Neuronal stem cell (in vitro differentiated cells): ENCODE measurements around the gene TOMM22.

Experiments
- DNase-seq: peaks from one replicate; pipeline ENCODE4 v3.0.0-alpha.2; 2013; ENCODE audit warnings: low spot score
- H2AFZ ChIP-seq: one replicate; pipeline ENCODE4 v1.6.1; 2013; ENCODE audit warnings: mild to moderate bottlenecking, low read length, inconsistent platforms
- H2AK5ac ChIP-seq: 2 replicates; pipeline ENCODE4 v1.6.1; 2013; ENCODE audit warnings: low read depth, mild to moderate bottlenecking, inconsistent platforms, low read length, moderate library complexity, mixed read lengths
- H2BK120ac ChIP-seq: 2 replicates; pipeline ENCODE4 v1.6.1; 2013; ENCODE audit warnings: low read depth, mild to moderate bottlenecking, inconsistent platforms, low read length, moderate library complexity, mixed read lengths
- H2BK12ac ChIP-seq: one replicate; pipeline ENCODE4 v1.6.1; 2013; ENCODE audit warnings: low read length, inconsistent platforms
- H2BK15ac ChIP-seq: 2 replicates; pipeline ENCODE4 v1.6.1; 2013; ENCODE audit warnings: mild to moderate bottlenecking, low read length, inconsistent platforms, mixed read lengths
- H2BK5ac ChIP-seq: one replicate; pipeline ENCODE4 v1.6.1; 2013; ENCODE audit warnings: inconsistent platforms, mild to moderate bottlenecking, low read length, moderate library complexity
- H3K14ac ChIP-seq: one replicate; pipeline ENCODE4 v1.6.1; 2013; ENCODE audit warnings: low read length, inconsistent platforms
- H3K18ac ChIP-seq: 2 replicates; pipeline ENCODE4 v1.6.1; 2013; ENCODE audit warnings: low read length, inconsistent platforms
- H3K23ac ChIP-seq: 2 replicates; pipeline ENCODE4 v1.6.1; 2013; ENCODE audit warnings: low read depth, mild to moderate bottlenecking, mixed read lengths, low read length, inconsistent platforms; ENCODE audit not compliant: poor library complexity
- H3K27ac ChIP-seq: replicated peaks from 3 replicates; pipeline ENCODE4 v1.5.1; 2013; ENCODE audit warnings: low read length, inconsistent platforms
- H3K27me3 ChIP-seq, 3 experiments: 2 replicates each; pipeline ENCODE4 v1.6.1; 2013; ENCODE audit warnings: low read length in 3 of 3, mild to moderate bottlenecking in 2 of 3, inconsistent platforms in 1 of 3, low read depth in 1 of 3, mixed read lengths in 1 of 3, moderate library complexity in 1 of 3; ENCODE audit not compliant: control insufficient read depth in 3 of 3, insufficient read depth in 3 of 3
- H3K36me3 ChIP-seq, 2 donors: replicated peaks in 1 of 2; 2 replicates each; pipeline ENCODE4 v1.6.1; 2013; ENCODE audit warnings: low read length in 2 of 2; ENCODE audit not compliant: control insufficient read depth in 2 of 2, insufficient read depth in 2 of 2
- H3K4ac ChIP-seq: 2 replicates; pipeline ENCODE4 v1.6.1; 2013; ENCODE audit warnings: inconsistent platforms, mild to moderate bottlenecking, low read length, moderate library complexity
- H3K4me1 ChIP-seq, 2 donors: 1 replicate in 1 of 2; 2 replicates in 1 of 2; pipeline ENCODE4 v1.6.1; 2013; ENCODE audit warnings: low read length in 2 of 2, low read depth in 1 of 2; ENCODE audit not compliant: control insufficient read depth in 2 of 2, insufficient read depth in 1 of 2
- H3K4me2 ChIP-seq: one replicate; pipeline ENCODE4 v1.6.1; 2013; ENCODE audit warnings: mild to moderate bottlenecking, low read length, inconsistent platforms; ENCODE audit not compliant: insufficient read depth, poor library complexity, severe bottlenecking
- H3K4me3 ChIP-seq, 2 donors: 2 replicates each; pipeline ENCODE4 v1.5.1; 2013; ENCODE audit warnings: low read length in 2 of 2, mild to moderate bottlenecking in 2 of 2, inconsistent platforms in 1 of 2, moderate library complexity in 1 of 2
- H3K79me1 ChIP-seq: one replicate; pipeline ENCODE4 v1.6.1; 2013; ENCODE audit warnings: low read depth, mild to moderate bottlenecking, inconsistent platforms, low read length, moderate library complexity
- H3K9ac ChIP-seq: one replicate; pipeline ENCODE4 v1.6.1; 2013; ENCODE audit warnings: mild to moderate bottlenecking, low read depth, low read length, inconsistent platforms; ENCODE audit not compliant: poor library complexity
- H3K9me3 ChIP-seq, 2 donors: replicated peaks in 1 of 2; 2 replicates each; pipeline versions ENCODE3 to v1.6.1; 2013; ENCODE audit warnings: low read length in 2 of 2, mild to moderate bottlenecking in 2 of 2, inconsistent platforms in 1 of 2, low read depth in 1 of 2, mixed read lengths in 1 of 2, moderate library complexity in 1 of 2; ENCODE audit not compliant: control insufficient read depth in 2 of 2, insufficient read depth in 1 of 2
- H4K8ac ChIP-seq: one replicate; pipeline ENCODE4 v1.6.1; 2013; ENCODE audit warnings: low read depth, mild to moderate bottlenecking, inconsistent platforms, low read length, moderate library complexity
- H4K91ac ChIP-seq: one replicate; pipeline ENCODE4 v1.6.1; 2013; ENCODE audit warnings: low read length, low read depth, mild to moderate bottlenecking, inconsistent platforms; ENCODE audit not compliant: poor library complexity
- WGBS, 2 donors: extraction: QIAGEN DNeasy Blood & Tissue Kit; methylation state at CpG; one replicate each; pipeline ENCODE4 v1.1.7; 2013; ENCODE audit warnings: missing lambda C conversion rate in 2 of 2, mixed read lengths in 1 of 2; ENCODE audit not compliant: insufficient read length in 2 of 2, insufficient replicate concordance in 1 of 2; ENCODE audit errors: extremely low coverage in 2 of 2; 5-methylcytosine and 5-hydroxymethylcytosine counted together

The TOMM22 gene

DNA sequence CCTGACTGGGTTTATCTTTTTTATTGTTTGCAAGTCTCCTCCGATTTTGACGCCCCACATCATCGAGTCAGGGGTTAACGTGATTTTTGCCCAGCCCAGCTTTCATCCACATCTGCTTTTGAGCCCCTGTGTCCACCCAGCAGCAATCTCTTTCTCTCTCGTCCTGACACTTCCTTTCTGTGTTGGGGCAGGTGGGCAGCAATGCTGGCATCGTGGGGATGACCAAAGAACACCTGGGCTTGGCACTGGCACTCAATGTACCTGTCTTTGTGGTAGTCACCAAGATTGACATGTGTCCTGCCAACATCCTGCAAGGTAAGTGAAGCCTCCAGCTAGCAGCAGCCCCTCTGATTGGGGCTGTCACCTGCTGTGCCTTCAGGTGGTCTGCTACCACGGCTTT lies 39.8 kb downstream of the TOMM22 start:
- Histone ChIP-seq H2BK15ac (no peak overlapping the region), H3K18ac (no peak overlapping the region), H2AK5ac (no peak overlapping the region), H4K91ac (no peak overlapping the region), H3K4ac (no peak overlapping the region), H3K79me1 (peaks cover 6% of the 10 kb centered on the region), H3K27ac (no peak overlapping the region), H2BK5ac (no peak overlapping the region), H2AFZ (no peak overlapping the region), H3K23ac (no peak overlapping the region), H3K4me3 (no peak overlapping the region), H3K9ac (no peak overlapping the region), H4K8ac (no peak overlapping the region), H2BK12ac (no peak overlapping the region), H3K4me1 (peaks cover 0 to 3% of the 10 kb centered on the region in 2 donors), H3K36me3 (peaks cover 50 to 93% of the 10 kb centered on the region in 2 donors), H3K27me3 (no peaks in the 10 kb centered on the region), H3K9me3 (peaks cover 0 to 2% of the 10 kb centered on the region in 2 donors), H3K4me2 (no peak overlapping the region), H3K14ac (no peak overlapping the region), H2BK120ac (no peak overlapping the region)
- DNase-seq: no peak
- WGBS, 2 donors: no CpG with 5 or more reads among the region's 7 CpGs

DNA sequence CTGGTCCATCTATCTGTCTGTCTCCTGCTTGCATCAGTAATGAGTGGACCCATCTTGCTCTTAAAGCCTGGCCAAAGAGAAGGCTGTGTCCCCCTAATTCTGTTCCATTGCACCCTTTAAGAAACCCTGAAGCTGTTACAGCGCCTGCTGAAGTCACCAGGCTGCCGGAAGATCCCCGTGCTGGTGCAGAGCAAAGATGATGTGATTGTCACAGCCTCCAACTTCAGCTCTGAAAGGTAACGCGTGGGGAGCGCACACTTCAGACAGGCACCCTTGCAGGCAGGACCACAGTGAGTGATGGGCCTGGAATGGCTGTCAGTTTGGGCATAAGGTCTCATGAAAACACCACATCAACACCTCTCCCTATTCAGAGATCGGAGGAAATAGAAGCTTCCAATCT lies 42.4 kb downstream of the TOMM22 start:
- no peak overlapping the region for H3K18ac ChIP-seq
- no peak overlapping the region for H4K91ac ChIP-seq
- H3K27ac ChIP-seq: no peak overlapping the region
- no peaks in the 10 kb centered on the region for H3K4me1 ChIP-seq
- H3K14ac ChIP-seq: no peak overlapping the region
- H3K9me3 ChIP-seq: no peaks in the 10 kb centered on the region
- H3K36me3 ChIP-seq: peaks cover 66 to 93% of the 10 kb centered on the region in 2 donors
- WGBS, 2 donors: no CpG with 5 or more reads among the region's 7 CpGs
- peaks cover 6% of the 10 kb centered on the region for H3K79me1 ChIP-seq
- H3K4me3 ChIP-seq: no peak overlapping the region
- no peak overlapping the region for H2BK120ac ChIP-seq
- no peak overlapping the region for H3K9ac ChIP-seq
- H2BK12ac ChIP-seq: no peak overlapping the region
- H3K23ac ChIP-seq: no peak overlapping the region
- H4K8ac ChIP-seq: no peak overlapping the region
- no peak overlapping the region for H3K4ac ChIP-seq
- no peak for DNase-seq
- H2BK5ac ChIP-seq: no peak overlapping the region
- H2AFZ ChIP-seq: no peak overlapping the region
- no peak overlapping the region for H2AK5ac ChIP-seq
- no peaks in the 10 kb centered on the region for H3K27me3 ChIP-seq
- H2BK15ac ChIP-seq: no peak overlapping the region
- H3K4me2 ChIP-seq: no peak overlapping the region

DNA sequence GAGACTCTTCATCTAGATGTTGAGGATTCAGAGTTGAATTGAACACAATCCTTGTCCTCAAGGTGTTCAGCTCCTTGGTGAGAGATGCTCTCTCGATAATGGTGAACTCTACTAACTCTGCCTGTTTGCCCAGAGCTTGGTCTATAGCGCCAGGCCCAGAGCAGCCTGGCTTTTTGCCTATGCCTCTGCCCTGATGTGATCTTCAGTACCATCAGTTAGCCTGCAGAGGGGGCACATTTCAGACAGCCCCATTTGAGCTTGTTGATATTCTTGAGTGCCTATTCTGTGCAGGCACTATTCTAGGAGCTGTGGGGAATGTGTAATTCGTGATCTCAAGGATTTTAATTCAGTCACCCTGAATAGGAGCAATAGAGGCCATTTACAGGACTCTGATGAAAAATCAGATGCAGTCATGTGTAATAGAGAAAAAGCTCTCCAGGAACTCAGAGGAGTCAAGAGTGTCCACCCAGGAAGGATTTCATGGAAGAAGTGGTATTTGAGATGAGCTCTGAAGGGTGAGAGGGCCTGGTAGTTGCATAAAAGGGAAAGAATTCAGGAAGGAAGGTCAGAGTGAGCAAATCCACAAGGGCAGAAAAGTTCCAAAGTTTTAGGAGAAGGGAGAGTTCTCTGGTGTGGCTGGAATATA lies 43.3 kb downstream of the TOMM22 start:
- Histone ChIP-seq H3K36me3 (peaks cover 74 to 97% of the 10 kb centered on the region in 2 donors), H3K9ac (no peak overlapping the region), H3K4ac (no peak overlapping the region), H3K18ac (no peak overlapping the region), H3K4me1 (no peaks in the 10 kb centered on the region), H2BK120ac (no peak overlapping the region), H4K8ac (no peak overlapping the region), H3K23ac (no peak overlapping the region), H3K4me3 (no peak overlapping the region), H4K91ac (no peak overlapping the region), H3K27me3 (no peaks in the 10 kb centered on the region), H3K9me3 (no peaks in the 10 kb centered on the region), H3K14ac (no peak overlapping the region), H3K79me1 (peaks cover 6% of the 10 kb centered on the region), H2BK12ac (no peak overlapping the region), H3K27ac (no peak overlapping the region), H2AFZ (no peak overlapping the region), H3K4me2 (no peak overlapping the region), H2BK15ac (no peak overlapping the region), H2BK5ac (no peak overlapping the region), H2AK5ac (no peak overlapping the region)
- WGBS, 2 donors: no CpG with 5 or more reads among the region's 3 CpGs
- no peak for DNase-seq

DNA sequence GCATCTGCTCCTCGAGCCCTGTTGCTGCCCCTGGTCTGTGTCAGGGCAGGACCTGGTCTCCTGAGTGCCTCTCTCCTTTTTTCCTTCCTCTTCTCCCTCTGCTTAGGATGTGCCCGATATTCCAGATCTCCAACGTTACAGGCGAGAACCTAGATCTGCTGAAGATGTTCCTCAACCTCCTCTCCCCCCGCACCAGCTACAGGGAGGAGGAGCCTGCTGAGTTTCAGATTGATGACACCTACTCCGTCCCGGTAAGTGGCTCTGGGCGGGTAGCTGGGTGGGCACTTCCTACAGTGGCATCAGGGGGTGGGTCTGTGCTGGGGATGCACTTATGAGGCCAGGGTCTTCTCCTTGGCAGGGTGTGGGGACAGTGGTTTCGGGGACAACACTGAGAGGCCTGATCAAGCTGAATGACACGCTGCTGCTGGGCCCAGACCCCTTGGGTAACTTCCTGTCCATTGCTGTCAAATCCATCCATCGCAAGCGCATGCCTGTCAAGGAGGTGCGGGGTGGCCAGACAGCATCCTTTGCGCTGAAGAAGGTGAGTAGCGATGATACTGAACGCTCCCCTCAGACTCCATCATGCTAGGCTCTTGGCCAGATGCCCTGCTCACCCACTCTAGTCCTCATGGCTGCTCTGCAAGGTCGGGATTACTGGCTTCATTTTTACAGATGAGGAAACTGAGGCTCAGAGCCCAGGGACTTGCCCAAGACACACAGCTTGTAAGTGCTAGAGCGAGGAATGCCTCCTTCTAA lies 44.3 kb downstream of the TOMM22 start:
- Histone ChIP-seq H3K27me3 (no peaks in the 10 kb centered on the region), H2AK5ac (no peak overlapping the region), H3K4me2 (no peak overlapping the region), H2AFZ (no peak overlapping the region), H3K18ac (no peak overlapping the region), H3K14ac (no peak overlapping the region), H2BK12ac (no peak overlapping the region), H3K9me3 (no peaks in the 10 kb centered on the region), H3K23ac (no peak overlapping the region), H3K27ac (no peak overlapping the region), H3K4me1 (no peaks in the 10 kb centered on the region), H2BK120ac (no peak overlapping the region), H4K91ac (no peak overlapping the region), H2BK15ac (no peak overlapping the region), H3K9ac (no peak overlapping the region), H4K8ac (no peak overlapping the region), H3K79me1 (peaks cover 6% of the 10 kb centered on the region), H3K4ac (no peak overlapping the region), H2BK5ac (no peak overlapping the region), H3K4me3 (no peak overlapping the region), H3K36me3 (peaks cover 76 to 100% of the 10 kb centered on the region in 2 donors)
- no CpG with 5 or more reads among the region's 18 CpGs for WGBS, 2 donors
- no peak for DNase-seq
